IPS-18c (cell line): ENCODE data around the gene FAM53A.
"Not testable (repeated sequence)": the region's sequence is repeated elsewhere in the genome, so short reads cannot be mapped to it uniquely, and the experiment has no call there.

ENCODE experiments used
- H3K4me3 ChIP-seq: 2 replicates; pipeline ENCODE4 v1.7.0; 2013; ENCODE audit warnings: low read depth, mild to moderate bottlenecking, low read length, moderate library complexity; ENCODE audit not compliant: insufficient read depth
- H3K9me3 ChIP-seq: one replicate; pipeline ENCODE4 v1.6.1; 2013; ENCODE audit warnings: mild to moderate bottlenecking, low read length, moderate library complexity; ENCODE audit not compliant: control insufficient read depth, insufficient read depth

The FAM53A gene

DNA sequence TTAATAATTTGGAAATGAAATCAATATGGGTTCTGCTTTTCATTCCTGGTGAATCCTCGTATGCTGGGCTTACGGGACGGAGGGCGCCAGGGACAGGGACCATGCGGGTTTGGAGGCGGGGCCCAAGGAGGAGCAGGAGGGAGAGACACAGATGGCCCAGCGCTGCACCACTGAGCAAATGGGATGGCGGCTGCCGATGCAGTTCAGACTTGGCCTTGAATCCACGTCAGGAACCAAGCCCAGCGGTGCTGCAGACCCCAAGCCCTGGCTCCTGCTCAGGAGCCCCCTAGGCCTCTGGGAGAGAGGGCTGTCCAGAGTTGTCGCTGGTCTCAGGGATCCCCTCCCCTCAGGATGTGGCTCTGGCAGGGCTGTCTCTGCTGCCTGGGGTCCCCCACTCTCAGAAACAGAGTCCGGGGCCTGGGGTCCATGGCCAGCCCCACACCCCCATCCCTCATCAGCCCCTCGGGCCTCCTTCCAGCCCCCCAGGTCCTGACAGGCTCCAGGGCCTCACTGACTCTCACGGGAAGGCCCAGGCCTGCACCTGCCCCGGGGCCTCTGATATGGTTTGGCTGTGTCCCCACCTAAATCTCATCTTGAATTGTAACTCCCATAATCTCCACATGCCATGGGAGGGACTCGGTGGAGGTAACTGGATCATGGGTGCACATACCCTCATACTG is 75.2 kb downstream of the FAM53A start:
- Histone ChIP-seq H3K9me3 (no peaks in the 10 kb centered on the region), H3K4me3 (no peak overlapping the region)

DNA sequence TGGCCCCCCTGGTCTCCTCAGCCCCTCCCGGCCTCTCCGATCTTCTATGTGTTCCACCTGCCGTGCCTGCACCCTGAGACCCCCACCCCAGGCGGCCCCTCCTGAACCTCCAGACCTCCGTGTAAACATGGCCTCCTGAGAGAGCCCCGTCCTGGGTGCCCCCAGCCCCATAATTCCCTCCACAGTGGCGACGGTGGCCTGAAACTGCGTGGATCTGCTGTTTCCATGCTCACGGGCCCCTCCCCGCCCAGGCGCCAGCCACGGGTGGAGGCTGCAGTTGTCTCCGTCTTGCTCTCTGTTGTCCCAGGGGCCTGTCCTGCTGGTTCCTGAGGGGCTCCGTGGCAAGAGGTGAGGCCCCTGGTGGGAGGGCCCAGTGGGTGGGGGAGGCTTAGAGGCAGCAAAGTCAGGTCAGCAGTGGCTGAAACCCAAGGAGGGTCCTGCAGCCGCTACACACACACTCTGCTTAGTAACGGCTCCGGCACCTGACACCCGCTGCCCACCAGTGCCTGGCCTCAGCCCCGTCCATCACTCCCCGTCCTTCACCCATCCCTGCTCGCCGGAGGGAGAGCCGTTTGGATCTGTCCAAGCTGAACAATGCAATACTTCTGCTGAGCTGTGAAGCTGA is 75.8 kb downstream of the FAM53A start:
- Histone ChIP-seq H3K9me3 (no peaks in the 10 kb centered on the region), H3K4me3 (no peak overlapping the region)

DNA sequence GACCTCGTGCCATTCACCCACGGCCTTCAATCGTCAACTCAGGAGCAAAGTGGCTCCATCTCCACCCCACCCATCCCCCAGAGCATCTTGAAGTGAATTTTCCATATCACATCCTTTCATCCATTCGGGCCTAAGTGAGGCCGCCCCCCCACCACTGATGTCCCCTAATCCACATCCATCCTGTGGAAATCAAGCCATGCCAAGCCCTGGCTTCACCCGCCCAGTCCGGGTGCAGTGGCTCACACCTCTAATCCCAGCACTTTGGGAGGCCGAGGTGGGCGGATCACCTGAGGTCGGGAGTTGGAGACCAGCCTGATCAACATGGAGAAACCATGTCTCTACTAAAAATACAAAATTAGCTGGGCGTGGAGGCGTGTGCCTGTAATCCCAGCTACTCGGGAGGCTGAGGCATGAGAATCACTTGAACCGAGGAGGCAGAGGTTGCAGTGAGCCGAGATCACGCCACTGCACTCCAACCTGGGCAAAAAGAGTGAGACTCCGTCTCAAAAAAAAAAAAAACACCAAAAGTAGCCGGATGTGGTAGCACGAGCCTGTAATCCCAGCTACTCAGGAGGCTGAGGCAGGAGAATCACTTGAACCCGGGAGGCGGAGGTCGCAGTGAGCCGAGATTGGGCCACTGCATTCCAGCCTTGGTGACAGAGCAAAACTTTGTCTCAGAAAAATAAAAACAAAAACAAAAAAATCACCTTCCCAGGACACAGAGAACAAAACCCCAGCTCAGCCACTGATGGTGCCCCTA is 76.5 kb downstream of the FAM53A start:
- not testable (repeated sequence) for H3K9me3 ChIP-seq

DNA sequence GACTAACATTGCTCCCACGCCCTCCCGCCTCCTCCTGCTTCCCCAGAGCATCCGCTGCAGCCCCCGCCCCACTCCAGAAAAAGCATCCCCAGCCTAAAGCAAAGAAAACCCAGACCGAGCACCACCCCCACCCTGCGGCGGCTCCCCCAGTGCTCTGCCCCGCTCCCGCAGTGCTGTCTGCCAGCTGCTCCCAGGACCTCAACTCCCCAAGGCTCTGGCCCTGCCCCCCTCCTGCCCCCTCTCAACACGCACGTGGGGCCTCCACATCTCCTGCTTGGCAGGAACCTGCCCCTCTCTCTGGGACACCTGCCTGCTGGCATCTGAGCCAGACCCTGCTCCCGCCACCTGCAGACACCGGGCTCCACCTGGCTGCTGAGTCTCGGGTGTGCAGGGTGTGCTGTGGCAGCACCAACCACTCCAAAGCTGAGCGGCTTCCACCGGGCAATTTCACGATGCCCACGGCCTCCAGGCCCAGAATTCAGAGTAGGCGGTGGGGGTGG is 79.4 kb downstream of the FAM53A start:
- H3K9me3 ChIP-seq: no peaks in the 10 kb centered on the region
- H3K4me3 ChIP-seq: no peak overlapping the region

More for the DNA sequence above, 76.5 kb downstream of the FAM53A start:
- H3K4me3 ChIP-seq: not testable (repeated sequence)

DNA sequence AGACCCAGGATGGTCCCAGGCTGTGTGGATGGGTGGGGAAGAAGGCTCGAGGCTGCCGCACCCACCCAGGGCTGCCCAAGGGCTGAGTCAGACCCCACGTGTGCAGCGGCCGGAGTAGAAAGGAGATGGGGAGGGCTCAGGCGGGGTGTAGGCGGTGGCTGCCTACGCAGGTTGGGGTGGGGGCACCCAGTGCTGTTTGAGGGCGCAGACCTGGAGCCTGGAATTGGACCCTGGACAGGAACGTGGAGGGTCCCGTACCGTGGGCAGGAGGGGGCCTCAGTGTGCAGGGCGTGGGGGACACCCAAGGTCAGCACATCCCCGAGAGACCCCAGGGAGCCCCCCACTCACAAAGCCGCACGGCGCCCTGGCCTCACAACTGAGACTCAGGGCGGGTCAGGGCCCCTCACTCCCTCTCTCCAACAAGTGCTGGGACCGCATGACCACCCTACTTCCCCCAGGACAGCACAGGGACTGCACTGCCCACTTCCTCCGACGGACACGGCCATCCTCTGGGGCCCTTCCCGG is 79.9 kb downstream of the FAM53A start:
- Histone ChIP-seq H3K9me3 (no peaks in the 10 kb centered on the region), H3K4me3 (no peak overlapping the region)

- H3K9me3 ChIP-seq: no peaks in the 10 kb centered on the region
- no peak overlapping the region for H3K4me3 ChIP-seq
Observed at GRCh38 chr4:1603413-1604135, 80.5 kb downstream of the FAM53A start.

DNA sequence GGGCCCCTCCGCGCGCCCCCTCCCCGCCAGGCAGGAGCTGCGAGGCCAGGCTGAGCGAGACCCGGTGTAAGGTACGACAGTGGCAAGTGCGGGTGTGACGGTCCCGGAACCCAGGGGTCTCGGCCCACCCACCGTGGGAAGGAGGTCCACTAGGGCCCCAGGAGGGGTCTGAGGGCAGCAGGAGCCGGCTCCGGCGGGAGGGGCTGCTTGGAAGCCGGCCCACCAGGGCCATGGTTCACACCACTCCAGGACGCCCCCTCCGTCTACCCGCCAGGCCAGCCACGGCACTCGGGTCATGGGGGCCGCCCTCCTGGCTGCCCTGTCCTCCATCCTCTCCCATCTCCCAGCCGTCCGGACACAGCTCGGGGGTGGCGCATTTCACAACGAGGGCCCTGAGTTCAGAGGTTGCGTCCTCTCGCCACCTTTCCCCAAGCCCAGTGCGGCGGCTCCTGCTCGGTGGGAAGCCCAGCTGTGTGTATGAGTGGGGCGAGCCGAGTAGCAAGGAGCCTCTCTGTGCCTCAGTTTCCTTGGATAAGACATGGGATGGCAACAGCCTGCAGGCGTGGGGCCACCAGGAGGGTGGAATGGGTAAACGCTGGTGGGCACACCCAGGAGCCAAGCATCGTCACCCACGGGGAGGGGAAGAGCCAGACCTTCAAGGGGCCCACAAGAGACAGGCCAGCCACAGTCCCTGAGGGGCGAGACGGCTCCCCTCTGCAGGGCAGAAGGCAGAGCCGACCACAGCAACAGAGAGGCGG is 81.3 kb downstream of the FAM53A start:
- Histone ChIP-seq H3K4me3 (no peak overlapping the region), H3K9me3 (no peaks in the 10 kb centered on the region)

DNA sequence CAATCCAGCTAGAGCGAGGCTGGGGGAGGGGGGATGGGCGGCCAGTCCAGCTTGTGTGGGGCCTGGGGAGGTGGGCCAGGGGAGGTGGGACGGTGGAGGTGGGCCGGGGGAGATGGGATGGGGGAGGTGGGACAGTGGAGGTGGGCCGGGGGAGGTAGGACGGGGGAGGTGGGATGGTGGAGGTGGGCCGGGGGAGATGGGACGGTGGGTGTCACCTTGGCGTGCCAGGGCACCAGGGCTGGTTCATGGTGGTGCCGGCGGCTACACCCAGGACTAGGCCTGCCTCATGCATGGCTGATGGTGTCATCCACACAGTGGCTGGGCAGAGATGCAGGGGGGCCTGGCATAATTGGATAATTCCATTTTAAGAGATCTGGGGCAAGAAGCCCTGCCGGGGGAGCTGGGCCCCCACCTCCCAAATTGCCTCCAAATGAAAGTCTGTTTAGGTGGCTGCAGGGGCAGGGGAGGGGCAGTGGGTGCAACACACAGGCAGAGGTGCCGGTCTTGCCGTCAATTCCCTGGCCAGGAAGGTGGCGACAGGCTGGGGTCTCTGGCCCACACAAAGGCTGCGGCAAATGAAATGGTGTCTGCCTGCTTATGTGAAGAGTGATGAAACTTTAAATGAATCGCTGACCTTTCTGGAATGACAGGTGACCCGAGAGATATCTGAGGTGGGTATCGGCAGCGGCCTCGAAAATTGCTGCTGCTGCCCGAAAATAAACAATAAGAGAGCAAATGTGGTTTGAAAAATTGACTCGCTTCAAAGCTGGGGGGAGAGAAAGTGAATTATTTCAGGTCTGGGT is 82.1 kb downstream of the FAM53A start:
- no peaks in the 10 kb centered on the region for H3K9me3 ChIP-seq
- H3K4me3 ChIP-seq: no peak overlapping the region

- Histone ChIP-seq H3K9me3 (no peaks in the 10 kb centered on the region), H3K4me3 (no peak overlapping the region)
Observed at GRCh38 chr4:1601533-1601835, 82.6 kb downstream of the FAM53A start.

GRCh38 chr4:1600811-1601532 is 83.1 kb downstream of the FAM53A start:
- Histone ChIP-seq H3K9me3 (no peaks in the 10 kb centered on the region), H3K4me3 (no peak overlapping the region)

DNA sequence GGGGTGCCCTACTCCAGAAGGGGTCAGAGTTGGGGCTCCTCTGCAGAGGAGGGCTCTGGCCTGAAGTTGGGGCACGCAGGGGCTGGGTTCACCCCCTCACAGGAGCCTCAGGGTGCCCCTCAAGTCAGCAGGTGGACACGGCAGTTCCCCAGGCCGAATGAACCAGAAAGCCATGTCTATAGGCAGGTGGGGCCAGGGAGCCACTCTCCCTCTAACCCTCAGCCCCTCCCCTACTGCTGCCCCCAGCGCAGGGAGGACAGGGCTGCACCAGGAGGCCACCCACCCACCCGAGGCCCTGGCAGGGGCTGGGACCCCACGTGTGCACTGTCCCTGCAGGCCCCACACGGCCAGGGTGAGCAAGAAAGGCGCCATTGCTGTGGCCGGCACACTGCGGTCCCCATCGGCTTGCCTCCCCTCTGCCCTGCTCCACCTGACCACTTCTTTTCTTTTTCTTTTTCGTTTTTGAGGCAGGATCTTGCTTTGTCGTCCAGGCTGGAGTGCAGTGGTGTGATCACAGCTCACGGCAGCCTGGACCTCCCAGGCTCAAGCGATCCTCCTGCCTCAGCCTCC is 83.8 kb downstream of the FAM53A start:
- Histone ChIP-seq H3K4me3 (no peak overlapping the region), H3K9me3 (no peaks in the 10 kb centered on the region)

DNA sequence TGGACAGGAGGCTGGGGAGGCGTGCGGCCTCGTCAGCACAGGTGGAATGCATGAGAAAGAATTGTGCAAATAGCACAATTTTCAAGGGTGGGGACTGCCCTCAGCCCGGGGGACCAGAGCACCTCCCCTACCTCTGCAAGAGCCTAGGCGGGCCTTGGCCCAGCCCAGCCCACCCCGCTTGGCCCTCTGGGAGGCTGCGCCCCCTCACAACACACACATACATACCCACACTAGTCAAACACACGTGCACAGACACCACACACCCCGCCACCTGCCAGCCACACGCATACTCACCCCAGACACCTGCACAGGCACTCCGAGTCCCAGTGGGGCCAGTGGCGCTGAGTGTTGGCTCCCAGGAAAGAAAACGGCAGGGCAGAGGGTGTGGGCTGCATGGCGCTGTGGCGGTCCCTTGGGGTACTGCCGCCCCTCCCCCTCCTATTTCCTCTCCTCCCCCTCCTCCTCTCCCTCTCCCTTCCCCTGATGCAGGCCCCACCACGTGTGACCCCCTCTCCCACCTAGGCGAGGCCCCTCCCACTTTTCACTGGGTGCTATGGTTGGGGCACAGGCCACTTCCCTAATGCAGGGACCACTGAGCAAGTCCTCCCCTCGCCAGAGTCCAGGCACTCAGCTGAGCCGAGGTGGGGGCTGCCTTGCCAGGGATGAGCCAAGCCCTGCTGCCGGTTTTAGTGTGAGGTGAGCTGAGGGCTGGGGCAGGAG is 84.5 kb downstream of the FAM53A start:
- Histone ChIP-seq H3K4me3 (no peak overlapping the region), H3K9me3 (no peaks in the 10 kb centered on the region)

- no peak overlapping the region for H3K4me3 ChIP-seq
- H3K9me3 ChIP-seq: no peaks in the 10 kb centered on the region
Observed at GRCh38 chr4:1599026-1599481, 85.1 kb downstream of the FAM53A start.

GRCh38 chr4:1598206-1599025 is 85.7 kb downstream of the FAM53A start:
- no peak overlapping the region for H3K4me3 ChIP-seq
- no peaks in the 10 kb centered on the region for H3K9me3 ChIP-seq
